ENCODE results near the gene ARMC10. TPM values are rescaled to one million over a fixed set of nuclear protein-coding genes. Genes with fewer than 3 reads are reported as not detected.

The ARMC10 gene
- total RNA-seq, 1 donor from 2014 or later, result 26.6 TPM

GRCh38 chr7:103116511-103116910 is 41.6 kb downstream of the ARMC10 start:
- Mint-ChIP-seq H3K4me1 (no peaks in the 10 kb centered on the region), H3K27ac (no peak overlapping the region), H3K9me3 (peaks cover 2% of the 10 kb centered on the region), H3K27me3 (ENCODE audit: low read depth) (no peaks in the 10 kb centered on the region), H3K4me3 (no peak overlapping the region), H3K36me3 (peaks cover 27% of the 10 kb centered on the region)
- TF ChIP-seq, protein P1, sequence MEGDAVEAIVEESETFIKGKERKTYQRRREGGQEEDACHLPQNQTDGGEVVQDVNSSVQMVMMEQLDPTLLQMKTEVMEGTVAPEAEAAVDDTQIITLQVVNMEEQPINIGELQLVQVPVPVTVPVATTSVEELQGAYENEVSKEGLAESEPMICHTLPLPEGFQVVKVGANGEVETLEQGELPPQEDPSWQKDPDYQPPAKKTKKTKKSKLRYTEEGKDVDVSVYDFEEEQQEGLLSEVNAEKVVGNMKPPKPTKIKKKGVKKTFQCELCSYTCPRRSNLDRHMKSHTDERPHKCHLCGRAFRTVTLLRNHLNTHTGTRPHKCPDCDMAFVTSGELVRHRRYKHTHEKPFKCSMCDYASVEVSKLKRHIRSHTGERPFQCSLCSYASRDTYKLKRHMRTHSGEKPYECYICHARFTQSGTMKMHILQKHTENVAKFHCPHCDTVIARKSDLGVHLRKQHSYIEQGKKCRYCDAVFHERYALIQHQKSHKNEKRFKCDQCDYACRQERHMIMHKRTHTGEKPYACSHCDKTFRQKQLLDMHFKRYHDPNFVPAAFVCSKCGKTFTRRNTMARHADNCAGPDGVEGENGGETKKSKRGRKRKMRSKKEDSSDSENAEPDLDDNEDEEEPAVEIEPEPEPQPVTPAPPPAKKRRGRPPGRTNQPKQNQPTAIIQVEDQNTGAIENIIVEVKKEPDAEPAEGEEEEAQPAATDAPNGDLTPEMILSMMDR (IDR thresholded peaks at IDR 0.05; ENCODE audit: unreplicated experiment), result no peak
- DNase-seq (ENCODE audit: low spot score in 2 of 2, unreplicated experiment in 2 of 2), result no peak

DNA sequence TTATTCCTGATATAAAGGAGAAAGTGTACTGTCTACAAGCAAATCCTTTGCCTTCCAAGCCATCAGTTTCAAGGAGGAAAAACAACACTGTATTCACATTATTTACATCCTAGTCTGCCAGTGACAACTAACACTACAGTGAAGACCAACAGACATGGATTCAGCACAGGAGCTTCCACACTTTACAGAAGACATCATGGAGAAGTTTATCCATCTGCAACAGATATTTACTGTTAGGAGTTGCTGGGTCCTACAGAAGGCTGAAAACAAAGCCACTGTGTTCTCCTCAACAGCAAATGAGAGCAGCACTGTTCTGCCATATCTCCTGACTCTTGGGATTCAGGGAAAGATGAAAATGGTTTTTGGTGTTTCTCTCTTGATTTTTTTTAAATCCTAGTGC is 42.1 kb downstream of the ARMC10 start:
- no peak overlapping the region for H3K4me3 Mint-ChIP-seq
- H3K9me3 Mint-ChIP-seq, result peaks cover 2% of the 10 kb centered on the region
- H3K36me3 Mint-ChIP-seq, result peaks cover 25% of the 10 kb centered on the region
- H3K4me1 Mint-ChIP-seq, result no peaks in the 10 kb centered on the region
- H3K27me3 Mint-ChIP-seq (ENCODE audit: low read depth), result no peaks in the 10 kb centered on the region
- DNase-seq (ENCODE audit: low spot score in 2 of 2, unreplicated experiment in 2 of 2), result no peak
- no peak overlapping the region for H3K27ac Mint-ChIP-seq
- TF ChIP-seq, protein P1 (IDR thresholded peaks at IDR 0.05; ENCODE audit: unreplicated experiment), result no peak

DNA sequence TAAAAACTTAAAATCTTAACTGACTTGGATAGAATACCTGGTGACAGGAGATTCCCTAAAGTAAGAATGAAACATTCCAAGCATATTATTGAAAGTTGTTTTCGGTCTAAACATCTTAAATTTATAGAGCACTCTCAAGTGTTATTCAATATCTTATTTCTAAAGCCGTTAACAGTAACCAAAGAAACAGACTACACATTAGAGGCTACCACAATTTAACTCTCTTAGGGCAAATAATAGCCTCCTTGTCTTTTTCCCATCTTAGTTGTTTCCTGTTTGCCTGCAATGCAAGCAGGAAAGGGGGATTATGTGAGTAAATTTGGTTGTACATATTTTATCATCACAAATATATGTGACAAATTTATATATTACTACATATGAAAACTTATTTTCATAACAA is 42.5 kb downstream of the ARMC10 start:
- H3K27me3 Mint-ChIP-seq (ENCODE audit: low read depth), result no peaks in the 10 kb centered on the region
- H3K27ac Mint-ChIP-seq, result no peak overlapping the region
- peaks cover 26% of the 10 kb centered on the region for H3K36me3 Mint-ChIP-seq
- H3K4me1 Mint-ChIP-seq, result no peaks in the 10 kb centered on the region
- DNase-seq (ENCODE audit: low spot score in 2 of 2, unreplicated experiment in 2 of 2), result no peak
- TF ChIP-seq, protein P1 (IDR thresholded peaks at IDR 0.05; ENCODE audit: unreplicated experiment), result no peak
- H3K9me3 Mint-ChIP-seq, result peaks cover 2% of the 10 kb centered on the region
- no peak overlapping the region for H3K4me3 Mint-ChIP-seq

GRCh38 chr7:103119791-103120291 is 44.9 kb downstream of the ARMC10 start:
- H3K27ac Mint-ChIP-seq, result no peak overlapping the region
- no peaks in the 10 kb centered on the region for H3K9me3 Mint-ChIP-seq
- TF ChIP-seq, protein P1 (IDR thresholded peaks at IDR 0.05; ENCODE audit: unreplicated experiment), result no peak
- H3K36me3 Mint-ChIP-seq, result peaks cover 21% of the 10 kb centered on the region
- H3K4me3 Mint-ChIP-seq, result no peak overlapping the region
- no peaks in the 10 kb centered on the region for H3K27me3 Mint-ChIP-seq (ENCODE audit: low read depth)
- no peak for DNase-seq (ENCODE audit: low spot score in 2 of 2, unreplicated experiment in 2 of 2)
- H3K4me1 Mint-ChIP-seq, result no peaks in the 10 kb centered on the region

DNA sequence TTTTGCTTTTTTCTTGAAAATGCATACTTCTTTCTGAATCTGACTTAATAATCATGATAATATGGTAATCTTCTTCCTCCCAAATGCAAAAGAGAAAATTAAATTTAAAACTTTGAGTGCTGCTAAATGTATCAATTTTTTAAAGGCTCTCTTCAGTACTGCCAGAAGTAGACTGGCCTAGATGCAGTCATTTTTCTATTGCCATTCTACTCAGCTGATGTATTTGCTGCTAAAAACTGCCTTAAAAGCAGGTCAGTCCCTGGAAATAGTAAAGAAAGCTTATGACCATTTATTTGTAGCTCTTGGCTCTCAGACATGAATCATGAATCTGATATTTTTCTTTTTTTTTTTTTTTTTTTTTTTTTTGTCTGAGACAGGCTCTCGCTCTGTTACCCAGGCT is 45.4 kb downstream of the ARMC10 start:
- DNase-seq (ENCODE audit: low spot score in 2 of 2, unreplicated experiment in 2 of 2), result no peak
- Mint-ChIP-seq H3K4me1 (no peaks in the 10 kb centered on the region), H3K36me3 (peaks cover 21% of the 10 kb centered on the region), H3K27me3 (ENCODE audit: low read depth) (no peaks in the 10 kb centered on the region), H3K27ac (no peak overlapping the region), H3K4me3 (no peak overlapping the region), H3K9me3 (no peaks in the 10 kb centered on the region)
- TF ChIP-seq, protein P1 (IDR thresholded peaks at IDR 0.05; ENCODE audit: unreplicated experiment), result no peak

DNA sequence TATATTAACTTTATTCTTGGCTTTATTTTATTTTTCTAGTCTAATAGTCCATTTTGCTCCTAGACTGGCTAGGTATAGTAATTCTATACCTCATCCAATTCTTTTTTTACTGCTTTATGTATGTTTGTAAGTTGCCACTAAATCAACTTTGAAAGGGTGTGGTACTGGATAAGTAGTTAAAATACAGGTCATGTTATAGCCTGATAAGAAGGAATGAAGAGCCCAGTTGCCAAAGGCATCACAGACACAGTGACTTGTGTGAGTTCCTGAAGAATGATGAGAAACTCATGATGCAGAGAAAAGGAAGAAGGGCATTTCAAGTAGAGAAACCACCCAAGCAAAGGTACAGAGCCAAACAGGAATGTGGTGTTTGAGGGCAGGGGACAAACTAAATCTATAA is 46.7 kb downstream of the ARMC10 start:
- TF ChIP-seq, protein P1 (IDR thresholded peaks at IDR 0.05; ENCODE audit: unreplicated experiment), result no peak
- H3K27ac Mint-ChIP-seq, result no peak overlapping the region
- no peaks in the 10 kb centered on the region for H3K9me3 Mint-ChIP-seq
- no peaks in the 10 kb centered on the region for H3K4me1 Mint-ChIP-seq
- peaks cover 27% of the 10 kb centered on the region for H3K36me3 Mint-ChIP-seq
- no peak for DNase-seq (ENCODE audit: low spot score in 2 of 2, unreplicated experiment in 2 of 2)
- H3K27me3 Mint-ChIP-seq (ENCODE audit: low read depth), result no peaks in the 10 kb centered on the region
- no peak overlapping the region for H3K4me3 Mint-ChIP-seq

Data from mesothelial cell of epicardium (in vitro differentiated cells).